K562 (cell line): Measurements from ENCODE around the gene MBLAC2. TPM values are rescaled to one million over a fixed set of nuclear protein-coding genes. Genes with fewer than 3 reads are reported as not detected.
A peak's percentile ranks its signal among the peaks of the same experiment; 100 is the strongest.

Experiments
- CBX8 ChIP-seq: fragments of 200-600 bp; sonication (generic); IDR thresholded peaks from 2 replicates; pipeline ENCODE4 v1.6.1; 2012; ENCODE audit warnings: borderline replicate concordance, mixed run types, low read depth, mild to moderate bottlenecking, moderate library complexity, mixed read lengths, low read length, control low read depth, inconsistent platforms; ENCODE audit not compliant: poor library complexity, severe bottlenecking; ENCODE audit errors: extremely low read depth
- CREBBP ChIP-seq: IDR thresholded peaks from one replicate; pipeline ENCODE4 v1.6.1; 2012; ENCODE audit warnings: low read depth, mild to moderate bottlenecking, control low read depth, inconsistent platforms, low read length
- ILF3 ChIP-seq: fragments of 450-650 bp; IDR thresholded peaks from 2 replicates; pipeline ENCODE4 v1.6.1; 2018; ENCODE audit warnings: antibody characterized with exemption, mild to moderate bottlenecking, moderate library complexity, borderline replicate concordance
- MAFF ChIP-seq: IDR thresholded peaks from 2 replicates; pipeline ENCODE4 v1.6.1; 2012; ENCODE audit warnings: low read length, improper control_type of control experiment
- MED1 ChIP-seq: sonication (generic); formaldehyde crosslinking; IDR thresholded peaks from 2 replicates; pipeline ENCODE4 v1.8.1; 2023; ENCODE audit warnings: missing genetic modification reagents, borderline replicate concordance
- NCOA1 ChIP-seq: fragments of 450-650 bp; IDR thresholded peaks from 2 replicates; pipeline ENCODE4 v1.6.1; 2016; ENCODE audit warnings: low read depth
- NFYB ChIP-seq: IDR thresholded peaks from 2 replicates; pipeline ENCODE4 v1.6.1; 2011; ENCODE audit warnings: mild to moderate bottlenecking, moderate library complexity; ENCODE audit not compliant: insufficient read length; ENCODE audit errors: extremely low read depth
- NONO ChIP-seq, 2 experiments: fragments of 200-400 bp in 1 of 2; fragments of 450-650 bp in 1 of 2; formaldehyde crosslinking in 1 of 2; IDR thresholded peaks; 2 replicates each; pipeline ENCODE4 v1.6.1; 2017; ENCODE audit warnings: low read depth in 2 of 2, mild to moderate bottlenecking in 2 of 2, moderate library complexity in 2 of 2, low read length in 1 of 2
- POU5F1 ChIP-seq: fragments of 150-350 bp; IDR thresholded peaks from 2 replicates; pipeline ENCODE4 v1.6.1; 2014; ENCODE audit warnings: borderline replicate concordance, low read length, low read depth, mild to moderate bottlenecking; ENCODE audit not compliant: partially characterized antibody
- RFX5 ChIP-seq: IDR thresholded peaks from 2 replicates; pipeline ENCODE4 v1.6.1; 2011; ENCODE audit warnings: low read depth, mild to moderate bottlenecking, improper control_type of control experiment, low read length
- SPI1 ChIP-seq: IDR thresholded peaks from 2 replicates; pipeline ENCODE4 v1.6.1; 2011; ENCODE audit warnings: low read depth, low read length, control low read depth, borderline replicate concordance
- SREBF2 ChIP-seq: sonication (generic); formaldehyde crosslinking; IDR thresholded peaks from 2 replicates; pipeline ENCODE4 v1.4.0; 2020; ENCODE audit warnings: mild to moderate bottlenecking, missing genetic modification reagents
- TAF9B ChIP-seq: fragments of 450-650 bp; IDR thresholded peaks from 2 replicates; pipeline ENCODE4 v1.6.1; 2018; ENCODE audit warnings: mild to moderate bottlenecking; ENCODE audit not compliant: partially characterized antibody
- U2AF2 ChIP-seq: fragments of 200-400 bp; formaldehyde crosslinking; optimal IDR thresholded peaks from 2 replicates; pipeline ENCODE3; 2017; ENCODE audit warnings: low read depth, mild to moderate bottlenecking, low read length
- ZFP36 ChIP-seq: fragments of 150-350 bp; IDR thresholded peaks from 2 replicates; pipeline ENCODE4 v1.6.1; 2018; ENCODE audit warnings: low read length, low read depth; ENCODE audit not compliant: partially characterized antibody
- ZNF77 ChIP-seq: fragments of 250-450 bp; sonication (Bioruptor Pico); IDR thresholded peaks from 2 replicates; pipeline ENCODE4 v1.5.0; 2020
- polyA plus RNA-seq, 8 experiments: library from polyadenylated mRNA; depleted of rRNA in 4 of 8; stranded (reverse) in 5 of 8; unstranded in 3 of 8; fragments of >200 nt; fragmentation: Nextera tagmentation in 2 of 8; fragmentation: Illumina TruSeq in 1 of 8; extraction: Ambion mirVana in 2 of 8; extraction: Trizol in 1 of 8; gene quantifications; 2 replicates each; pipeline versions ENCODE4 v1.2.1 to v1.2.3, GENCODE V29; 2011 to 2014; ENCODE audit warnings: inconsistent platforms in 1 of 8, missing spikeins in 1 of 8
- total RNA-seq, 7 experiments: library from RNA; depleted of rRNA in 6 of 7; stranded (reverse); fragments of >200 nt in 6 of 7; fragmentation: Illumina TruSeq in 2 of 7; extraction: Trizol in 2 of 7; gene quantifications; 2 replicates each; pipeline versions ENCODE4 v1.2.1 to v1.2.3, GENCODE V29; 2011 to 2021; ENCODE audit warnings: low replicate concordance in 1 of 7
- TF ChIP-seq, protein P1 (sequence below): fragments of 450-650 bp; IDR thresholded peaks from 2 replicates; pipeline ENCODE4 v1.7.1; 2018; ENCODE audit warnings: mild to moderate bottlenecking, low read depth; ENCODE audit not compliant: partially characterized antibody
- TF ChIP-seq, protein P2 (sequence below): sonication (generic); formaldehyde crosslinking; IDR thresholded peaks from 2 replicates; pipeline ENCODE4 v1.8.1; 2023; ENCODE audit warnings: mild to moderate bottlenecking, missing genetic modification reagents
- TF ChIP-seq, protein P3 (sequence below), 3 experiments: fragments of 200-800 bp in 1 of 3; fragments of 250-450 bp in 1 of 3; fragments of 450-650 bp in 1 of 3; sonication (Bioruptor Pico) in 1 of 3; sonication (Bioruptor generic) in 1 of 3; formaldehyde crosslinking in 1 of 3; IDR thresholded peaks; 2 replicates each; pipeline versions ENCODE4 v1.6.1 to v1.8.0; 2016 to 2022; ENCODE audit warnings: mild to moderate bottlenecking in 2 of 3, missing genetic modification characterization in 2 of 3, missing compliant biosample characterization in 1 of 3, moderate library complexity in 1 of 3

MBLAC2 gene
- total and polyA plus RNA-seq, 9 of the 15 experiments (the other 6 are each of a cell fraction or from before 2014, with no cell fraction given): 2.4 to 13.1 (median 10.3) TPM

DNA sequence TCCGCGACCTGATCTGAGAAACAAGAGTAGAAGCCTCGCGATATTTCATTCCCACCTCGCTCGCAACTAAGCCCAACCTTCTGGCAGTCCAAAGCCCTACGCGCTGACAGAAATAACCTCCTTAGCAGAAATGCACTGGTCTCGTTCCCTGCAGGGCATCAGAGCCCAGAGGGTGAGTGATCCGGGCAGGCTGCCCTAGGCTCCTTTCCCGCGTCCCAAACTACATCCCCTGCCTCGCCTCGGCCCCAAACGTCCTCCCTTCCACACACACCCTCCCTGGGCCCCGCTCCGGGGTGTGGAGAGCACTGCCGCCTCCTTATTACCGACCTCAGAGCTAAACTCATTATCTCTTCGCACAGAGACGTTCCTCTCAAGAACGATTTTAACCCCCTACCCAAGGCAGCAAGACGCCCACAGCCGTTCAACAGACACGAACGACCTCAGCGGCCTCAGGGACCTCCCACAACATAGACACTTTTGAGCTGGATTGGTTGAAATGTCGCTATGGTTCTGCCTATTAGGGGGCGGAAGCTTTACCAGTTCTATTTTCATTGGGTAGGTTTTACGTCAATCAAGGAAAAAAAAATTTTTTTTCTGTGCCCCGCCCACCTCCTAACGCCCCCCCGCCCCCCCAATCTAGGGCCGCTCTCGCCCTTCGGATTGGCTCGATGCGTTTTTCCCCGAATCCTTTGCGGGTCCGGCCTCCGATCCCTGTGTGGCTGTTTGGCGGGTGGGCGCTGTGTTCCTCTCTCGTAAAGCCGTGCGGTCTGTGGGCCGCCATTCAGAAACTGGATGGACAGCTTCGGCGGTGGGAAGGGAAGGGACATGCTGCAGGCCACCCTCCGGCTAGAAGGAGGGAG is 65.0 kb downstream of the MBLAC2 start, which contains the start of gene CETN3 (continued):
- TF ChIP-seq NCOA1: no peak
- TF ChIP-seq, protein P1, sequence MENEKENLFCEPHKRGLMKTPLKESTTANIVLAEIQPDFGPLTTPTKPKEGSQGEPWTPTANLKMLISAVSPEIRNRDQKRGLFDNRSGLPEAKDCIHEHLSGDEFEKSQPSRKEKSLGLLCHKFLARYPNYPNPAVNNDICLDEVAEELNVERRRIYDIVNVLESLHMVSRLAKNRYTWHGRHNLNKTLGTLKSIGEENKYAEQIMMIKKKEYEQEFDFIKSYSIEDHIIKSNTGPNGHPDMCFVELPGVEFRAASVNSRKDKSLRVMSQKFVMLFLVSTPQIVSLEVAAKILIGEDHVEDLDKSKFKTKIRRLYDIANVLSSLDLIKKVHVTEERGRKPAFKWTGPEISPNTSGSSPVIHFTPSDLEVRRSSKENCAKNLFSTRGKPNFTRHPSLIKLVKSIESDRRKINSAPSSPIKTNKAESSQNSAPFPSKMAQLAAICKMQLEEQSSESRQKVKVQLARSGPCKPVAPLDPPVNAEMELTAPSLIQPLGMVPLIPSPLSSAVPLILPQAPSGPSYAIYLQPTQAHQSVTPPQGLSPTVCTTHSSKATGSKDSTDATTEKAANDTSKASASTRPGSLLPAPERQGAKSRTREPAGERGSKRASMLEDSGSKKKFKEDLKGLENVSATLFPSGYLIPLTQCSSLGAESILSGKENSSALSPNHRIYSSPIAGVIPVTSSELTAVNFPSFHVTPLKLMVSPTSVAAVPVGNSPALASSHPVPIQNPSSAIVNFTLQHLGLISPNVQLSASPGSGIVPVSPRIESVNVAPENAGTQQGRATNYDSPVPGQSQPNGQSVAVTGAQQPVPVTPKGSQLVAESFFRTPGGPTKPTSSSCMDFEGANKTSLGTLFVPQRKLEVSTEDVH: peak; percentile 24
- peak; percentile 85 for TF ChIP-seq TAF9B
- peak; percentile 94 for TF ChIP-seq NFYB
- TF ChIP-seq RFX5: no peak
- peak; percentile 71; the same call in 1 of the 2 replicates for TF ChIP-seq ILF3
- TF ChIP-seq MED1 (CRISPR knock-in tag): no peak
- no peak for TF ChIP-seq U2AF2
- TF ChIP-seq NONO (IDR thresholded peaks at IDR 0.05; ENCODE audit: low read depth in 2 of 2, low read length in 1 of 2): 0 out of 4 replicates have a peak, but pooled peaks of 1 of the 2 experiments have one; percentile 31
- TF ChIP-seq MAFF: 0 out of 2 replicates have a peak, but pooled peaks have one; percentile 0
- peak; percentile 17 for TF ChIP-seq ZFP36
- TF ChIP-seq SREBF2: no peak
- no peak for TF ChIP-seq ZNF77 (CRISPR knock-in tag)
- TF ChIP-seq, protein P2, sequence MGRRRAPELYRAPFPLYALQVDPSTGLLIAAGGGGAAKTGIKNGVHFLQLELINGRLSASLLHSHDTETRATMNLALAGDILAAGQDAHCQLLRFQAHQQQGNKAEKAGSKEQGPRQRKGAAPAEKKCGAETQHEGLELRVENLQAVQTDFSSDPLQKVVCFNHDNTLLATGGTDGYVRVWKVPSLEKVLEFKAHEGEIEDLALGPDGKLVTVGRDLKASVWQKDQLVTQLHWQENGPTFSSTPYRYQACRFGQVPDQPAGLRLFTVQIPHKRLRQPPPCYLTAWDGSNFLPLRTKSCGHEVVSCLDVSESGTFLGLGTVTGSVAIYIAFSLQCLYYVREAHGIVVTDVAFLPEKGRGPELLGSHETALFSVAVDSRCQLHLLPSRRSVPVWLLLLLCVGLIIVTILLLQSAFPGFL (CRISPR knock-in tag): peak; percentile 84; the same call in 1 of the 2 replicates
- no peak for TF ChIP-seq CBX8
- no peak for TF ChIP-seq CREBBP
- no peak for TF ChIP-seq POU5F1
- peak; percentile 76; the same call in 1 of the 2 replicates for TF ChIP-seq SPI1
- TF ChIP-seq, protein P3, sequence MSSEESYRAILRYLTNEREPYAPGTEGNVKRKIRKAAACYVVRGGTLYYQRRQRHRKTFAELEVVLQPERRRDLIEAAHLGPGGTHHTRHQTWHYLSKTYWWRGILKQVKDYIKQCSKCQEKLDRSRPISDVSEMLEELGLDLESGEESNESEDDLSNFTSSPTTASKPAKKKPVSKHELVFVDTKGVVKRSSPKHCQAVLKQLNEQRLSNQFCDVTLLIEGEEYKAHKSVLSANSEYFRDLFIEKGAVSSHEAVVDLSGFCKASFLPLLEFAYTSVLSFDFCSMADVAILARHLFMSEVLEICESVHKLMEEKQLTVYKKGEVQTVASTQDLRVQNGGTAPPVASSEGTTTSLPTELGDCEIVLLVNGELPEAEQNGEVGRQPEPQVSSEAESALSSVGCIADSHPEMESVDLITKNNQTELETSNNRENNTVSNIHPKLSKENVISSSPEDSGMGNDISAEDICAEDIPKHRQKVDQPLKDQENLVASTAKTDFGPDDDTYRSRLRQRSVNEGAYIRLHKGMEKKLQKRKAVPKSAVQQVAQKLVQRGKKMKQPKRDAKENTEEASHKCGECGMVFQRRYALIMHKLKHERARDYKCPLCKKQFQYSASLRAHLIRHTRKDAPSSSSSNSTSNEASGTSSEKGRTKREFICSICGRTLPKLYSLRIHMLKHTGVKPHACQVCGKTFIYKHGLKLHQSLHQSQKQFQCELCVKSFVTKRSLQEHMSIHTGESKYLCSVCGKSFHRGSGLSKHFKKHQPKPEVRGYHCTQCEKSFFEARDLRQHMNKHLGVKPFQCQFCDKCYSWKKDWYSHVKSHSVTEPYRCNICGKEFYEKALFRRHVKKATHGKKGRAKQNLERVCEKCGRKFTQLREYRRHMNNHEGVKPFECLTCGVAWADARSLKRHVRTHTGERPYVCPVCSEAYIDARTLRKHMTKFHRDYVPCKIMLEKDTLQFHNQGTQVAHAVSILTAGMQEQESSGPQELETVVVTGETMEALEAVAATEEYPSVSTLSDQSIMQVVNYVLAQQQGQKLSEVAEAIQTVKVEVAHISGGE (CRISPR knock-in tag; IDR thresholded peaks at IDR 0.05): peak in 1 of 3 experiments; percentile 73; a peak in 1 of 6 replicates
